Endodermal cell (in vitro differentiated cells): Measurements from ENCODE around the gene UNC13A. TPM values are rescaled to one million over a fixed set of nuclear protein-coding genes. Genes with fewer than 3 reads are reported as not detected.
A peak's percentile ranks its signal among the peaks of the same experiment; 100 is the strongest.
"Not testable (repeated sequence)": the region's sequence is repeated elsewhere in the genome, so short reads cannot be mapped to it uniquely, and the experiment has no call there.

Experiments used
- DNase-seq: peaks from one replicate; pipeline ENCODE4 v3.0.0-alpha.2; 2017
- H3K27ac ChIP-seq: 2 replicates; pipeline ENCODE4 v1.5.1; 2013; ENCODE audit warnings: mild to moderate bottlenecking, low read depth, low read length, moderate library complexity
- H3K27me3 ChIP-seq: 2 replicates; pipeline ENCODE4 v1.6.1; 2013; ENCODE audit warnings: mild to moderate bottlenecking, low read length, moderate library complexity; ENCODE audit not compliant: insufficient read depth, control insufficient read depth, poor library complexity, severe bottlenecking
- H3K36me3 ChIP-seq: 2 replicates; pipeline ENCODE4 v1.7.0; 2013; ENCODE audit warnings: mild to moderate bottlenecking, low read length, moderate library complexity; ENCODE audit not compliant: control insufficient read depth, insufficient read depth
- H3K4me1 ChIP-seq: one replicate; pipeline ENCODE4 v1.7.0; 2013; ENCODE audit warnings: low read length; ENCODE audit not compliant: control insufficient read depth, insufficient read depth
- H3K4me3 ChIP-seq: 2 replicates; pipeline ENCODE4 v1.5.1; 2013; ENCODE audit warnings: mild to moderate bottlenecking, low read length, moderate library complexity
- H3K9ac ChIP-seq: 2 replicates; pipeline ENCODE4 v1.6.1; 2013; ENCODE audit warnings: mild to moderate bottlenecking, low read length, moderate library complexity; ENCODE audit not compliant: poor library complexity, severe bottlenecking; ENCODE audit errors: extremely low read depth
- H3K9me3 ChIP-seq: 2 replicates; pipeline ENCODE4 v1.6.1; 2013; ENCODE audit warnings: mild to moderate bottlenecking, low read length, moderate library complexity; ENCODE audit not compliant: control insufficient read depth
- H3K27ac Mint-ChIP-seq: 2 replicates; pipeline ENCODE4 v1.8.0; 2020; ENCODE audit warnings: mixed read lengths
- H3K27me3 Mint-ChIP-seq: 2 replicates; pipeline ENCODE4 v1.8.0; 2021; ENCODE audit warnings: mild to moderate bottlenecking, mixed read lengths; ENCODE audit not compliant: insufficient read depth
- H3K36me3 Mint-ChIP-seq: 2 replicates; pipeline ENCODE4 v1.8.0; 2020; ENCODE audit warnings: low read depth, mixed read lengths
- H3K4me1 Mint-ChIP-seq: 2 replicates; pipeline ENCODE4 v1.8.0; 2020; ENCODE audit warnings: mixed read lengths
- H3K4me3 Mint-ChIP-seq: 2 replicates; pipeline ENCODE4 v1.8.0; 2020; ENCODE audit warnings: mild to moderate bottlenecking, moderate library complexity, mixed read lengths
- H3K9me3 Mint-ChIP-seq: 2 replicates; pipeline ENCODE4 v1.8.0; 2020; ENCODE audit warnings: mild to moderate bottlenecking, mixed read lengths
- WGBS, 2 experiments: methylation state at CpG; one replicate each; pipeline versions ENCODE4 v1.1.5 to v1.1.7; 2013; ENCODE audit warnings: missing lambda C conversion rate in 2 of 2, mixed read lengths in 1 of 2; ENCODE audit not compliant: insufficient coverage in 1 of 2, insufficient read length in 1 of 2; 5-methylcytosine and 5-hydroxymethylcytosine counted together
- total RNA-seq, 2 donors: library from RNA; stranded (reverse); fragmentation: NEBNext Ultra II Directional in 1 of 2; extraction: Animal tissue kit (Norgen Biotek cat#: 25700) in 1 of 2; gene quantifications; 2 replicates in 1 of 2; 3 replicates in 1 of 2; pipeline ENCODE4 v1.2.1, GENCODE V29; 2021
- TF ChIP-seq, protein P1 (sequence below): fragments of 200-600 bp; sonication (generic); conservative IDR thresholded peaks from 2 replicates; pipeline ENCODE4 v1.5.0; 2021; ENCODE audit warnings: antibody characterized with exemption, mild to moderate bottlenecking

UNC13A gene
- total RNA-seq, 2 donors from 2014 or later, result 5.6 to 10.7 TPM

DNA sequence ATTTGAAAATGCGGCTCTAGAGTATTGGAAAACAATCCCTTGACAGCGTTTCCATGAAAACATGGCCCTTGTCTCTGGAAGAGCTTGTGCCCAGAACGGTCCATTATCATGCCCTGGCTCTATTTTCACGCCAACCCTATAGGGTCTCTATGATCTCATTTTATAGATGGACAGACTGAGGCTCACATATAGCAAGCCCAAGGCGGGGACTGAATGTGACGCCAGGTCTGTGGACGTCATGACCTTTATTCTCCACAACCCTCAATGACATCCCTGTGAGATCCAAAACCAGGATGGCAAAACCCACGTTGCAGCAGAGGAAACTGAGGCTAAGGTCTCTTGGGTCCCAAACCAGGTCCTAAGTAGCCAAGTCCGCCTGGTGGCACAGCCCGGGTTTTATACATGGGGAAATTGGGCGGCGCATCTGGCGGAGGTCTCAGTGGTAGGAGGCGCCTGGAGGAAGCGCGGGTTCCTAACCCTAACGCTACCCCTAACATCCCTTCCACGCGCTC is 133.1 kb downstream of the UNC13A start:
- peak overlapping the region; percentile 87 for H3K4me3 ChIP-seq
- H3K27me3 Mint-ChIP-seq, result no peaks in the 10 kb centered on the region
- 20 to 23% methylated on average over 12 to 19 of the region's 19 CpGs for WGBS, 2 experiments
- TF ChIP-seq, protein P1, sequence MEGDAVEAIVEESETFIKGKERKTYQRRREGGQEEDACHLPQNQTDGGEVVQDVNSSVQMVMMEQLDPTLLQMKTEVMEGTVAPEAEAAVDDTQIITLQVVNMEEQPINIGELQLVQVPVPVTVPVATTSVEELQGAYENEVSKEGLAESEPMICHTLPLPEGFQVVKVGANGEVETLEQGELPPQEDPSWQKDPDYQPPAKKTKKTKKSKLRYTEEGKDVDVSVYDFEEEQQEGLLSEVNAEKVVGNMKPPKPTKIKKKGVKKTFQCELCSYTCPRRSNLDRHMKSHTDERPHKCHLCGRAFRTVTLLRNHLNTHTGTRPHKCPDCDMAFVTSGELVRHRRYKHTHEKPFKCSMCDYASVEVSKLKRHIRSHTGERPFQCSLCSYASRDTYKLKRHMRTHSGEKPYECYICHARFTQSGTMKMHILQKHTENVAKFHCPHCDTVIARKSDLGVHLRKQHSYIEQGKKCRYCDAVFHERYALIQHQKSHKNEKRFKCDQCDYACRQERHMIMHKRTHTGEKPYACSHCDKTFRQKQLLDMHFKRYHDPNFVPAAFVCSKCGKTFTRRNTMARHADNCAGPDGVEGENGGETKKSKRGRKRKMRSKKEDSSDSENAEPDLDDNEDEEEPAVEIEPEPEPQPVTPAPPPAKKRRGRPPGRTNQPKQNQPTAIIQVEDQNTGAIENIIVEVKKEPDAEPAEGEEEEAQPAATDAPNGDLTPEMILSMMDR, result no peak
- H3K9ac ChIP-seq, result peak overlapping the region; percentile 8
- no peak for DNase-seq
- H3K4me1 Mint-ChIP-seq, result no peaks in the 10 kb centered on the region
- H3K4me3 Mint-ChIP-seq, result peak overlapping the region; percentile 71
- no peak overlapping the region for H3K27ac ChIP-seq
- H3K9me3 ChIP-seq, result no peaks in the 10 kb centered on the region
- peaks cover 14% of the 10 kb centered on the region for H3K36me3 ChIP-seq
- peaks cover 9% of the 10 kb centered on the region for H3K36me3 Mint-ChIP-seq
- H3K9me3 Mint-ChIP-seq, result no peaks in the 10 kb centered on the region
- peak overlapping the region; percentile 50 for H3K27ac Mint-ChIP-seq
- no peaks in the 10 kb centered on the region for H3K27me3 ChIP-seq
- H3K4me1 ChIP-seq, result peaks cover 4% of the 10 kb centered on the region

DNA sequence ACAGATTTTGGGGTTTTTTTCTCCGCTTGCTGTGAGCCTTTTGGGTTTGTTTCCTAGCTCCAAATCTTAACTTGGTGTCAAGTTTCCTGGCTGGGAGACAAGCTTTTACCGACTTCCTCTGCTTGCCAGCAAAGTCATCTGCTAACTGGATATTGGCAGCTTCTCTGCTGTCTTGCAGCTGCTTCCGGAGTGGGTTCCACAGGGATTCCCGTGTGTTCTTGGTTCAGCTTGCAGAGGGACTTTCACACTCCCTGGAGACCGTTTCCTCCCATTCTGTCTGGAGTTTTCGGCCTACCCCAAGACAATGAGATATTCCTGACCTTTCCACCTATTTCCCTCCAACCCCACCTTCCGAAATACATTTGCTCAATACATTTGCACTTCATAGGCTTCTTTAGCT is 134.9 kb downstream of the UNC13A start:
- Mint-ChIP-seq H3K9me3 (peaks cover 2% of the 10 kb centered on the region), H3K27me3 (peaks cover 2% of the 10 kb centered on the region), H3K27ac (peak overlapping the region; percentile 24), H3K4me1 (no peaks in the 10 kb centered on the region), H3K36me3 (no peaks in the 10 kb centered on the region), H3K4me3 (no peak overlapping the region)
- 59 to 61% methylated on average over 5 to 7 of the region's 7 CpGs for WGBS, 2 experiments
- no peak for DNase-seq
- Histone ChIP-seq H3K27me3 (no peaks in the 10 kb centered on the region), H3K9ac (no peak overlapping the region), H3K36me3 (peaks cover 3% of the 10 kb centered on the region), H3K4me3 (no peak overlapping the region), H3K9me3 (no peaks in the 10 kb centered on the region), H3K4me1 (peaks cover 4% of the 10 kb centered on the region), H3K27ac (no peak overlapping the region)
- TF ChIP-seq, protein P1, result no peak

DNA sequence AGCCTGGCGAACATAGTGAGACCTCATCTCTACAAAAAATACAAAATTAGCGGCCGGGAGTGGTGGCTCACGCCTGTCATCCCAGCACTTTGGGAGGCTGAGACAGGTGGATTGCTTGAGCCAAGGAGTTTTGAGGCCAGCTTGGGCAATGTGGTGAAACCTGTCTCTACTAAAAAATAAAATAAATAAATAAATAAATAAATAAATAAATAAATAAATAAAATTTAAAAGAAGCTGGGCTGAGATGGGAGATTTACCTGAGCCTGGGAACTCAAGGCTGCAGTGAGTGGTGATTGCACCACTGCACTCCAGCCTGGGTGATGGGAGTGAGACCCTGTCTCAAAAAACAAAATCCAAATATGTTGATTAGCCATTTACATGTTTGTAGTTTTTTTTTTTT is 135.4 kb downstream of the UNC13A start:
- H3K27ac ChIP-seq, H3K4me3 Mint-ChIP-seq: not testable (repeated sequence)
- 100% methylated on average over 4 of the region's 4 CpGs; no CpG with 5 or more reads in 1 of the 2 experiments for WGBS, 2 experiments

More for the DNA sequence above, 135.4 kb downstream of the UNC13A start:
- H3K4me3 ChIP-seq, H3K36me3 ChIP-seq, H3K27ac Mint-ChIP-seq, H3K27me3 ChIP-seq, H3K9ac ChIP-seq, DNase-seq, H3K27me3 Mint-ChIP-seq, H3K9me3 Mint-ChIP-seq, H3K4me1 ChIP-seq, H3K4me1 Mint-ChIP-seq, H3K9me3 ChIP-seq, H3K36me3 Mint-ChIP-seq: not testable (repeated sequence)

Other genes with a start within 250 kb of the UNC13A start
- gene TMEM221, start 239.7 kb downstream of the UNC13A start, total RNA-seq, result 1 to 10 TPM; 3.5 to 4.8 TPM
- not detected for gene NXNL1, start 227.4 kb downstream of the UNC13A start, total RNA-seq
- 10 to 100 TPM; 11.8 to 16.9 TPM for gene SLC27A1, start 217.8 kb downstream of the UNC13A start, total RNA-seq
- gene PGLS, start 176.7 kb downstream of the UNC13A start, total RNA-seq, result 100 to 1,000 TPM; 121 to 132 TPM
- gene COLGALT1, start 132.7 kb downstream of the UNC13A start, total RNA-seq, result 10 to 100 TPM; 61.2 to 68.3 TPM
- gene MAP1S, start 31.1 kb upstream of the UNC13A start, total RNA-seq, result 10 to 100 TPM; 90.2 to 96.7 TPM
- 10 to 100 TPM in 1 of 2 donors, 1 to 10 TPM in 1; 8.5 to 10.2 TPM for gene FCHO1, start 63.1 kb upstream of the UNC13A start, total RNA-seq
- gene B3GNT3, start 106.8 kb upstream of the UNC13A start, total RNA-seq, result 1 to 10 TPM in 1 of 2 donors, under 1 TPM in 1; 0.70 to 1.2 TPM
- gene INSL3, start 133.2 kb upstream of the UNC13A start, total RNA-seq, result under 1 TPM in 1 of 2 donors, not detected in 1; 0.80 TPM
- 1 to 10 TPM; 2.8 to 3.2 TPM for gene JAK3, start 159.6 kb upstream of the UNC13A start, total RNA-seq
- gene RPL18A, start 171.6 kb upstream of the UNC13A start, total RNA-seq, result 1,000 to 10,000 TPM; 1,886 to 2,166 TPM
- gene SLC5A5, start 183.6 kb upstream of the UNC13A start, total RNA-seq, result under 1 TPM in 1 of 2 donors, not detected in 1; 0.15 TPM
- 100 to 1,000 TPM; 129 to 143 TPM for gene CCDC124, start 244.7 kb upstream of the UNC13A start, total RNA-seq